Right renal cortex interstitium (tissue), 3 donors: ENCODE measurements around the gene FMO3. TPM values are rescaled to one million over a fixed set of nuclear protein-coding genes. Genes with fewer than 3 reads are reported as not detected.

Experiments used
- DNase-seq, 3 donors: peaks; one replicate each; pipeline ENCODE4 v3.0.0-alpha.2; 2013; ENCODE audit warnings: low read depth in 3 of 3, low spot score in 2 of 3
- polyA plus RNA-seq, 3 donors: library from polyadenylated mRNA; unstranded; fragments of 120-200 nt; gene quantifications; one replicate each; pipeline ENCODE4 v1.2.1, GENCODE V29; 2013; ENCODE audit not compliant: insufficient read length in 3 of 3

The FMO3 gene
- polyA plus RNA-seq, 3 donors: 0.12 to 0.28 TPM; not detected in 1

DNA sequence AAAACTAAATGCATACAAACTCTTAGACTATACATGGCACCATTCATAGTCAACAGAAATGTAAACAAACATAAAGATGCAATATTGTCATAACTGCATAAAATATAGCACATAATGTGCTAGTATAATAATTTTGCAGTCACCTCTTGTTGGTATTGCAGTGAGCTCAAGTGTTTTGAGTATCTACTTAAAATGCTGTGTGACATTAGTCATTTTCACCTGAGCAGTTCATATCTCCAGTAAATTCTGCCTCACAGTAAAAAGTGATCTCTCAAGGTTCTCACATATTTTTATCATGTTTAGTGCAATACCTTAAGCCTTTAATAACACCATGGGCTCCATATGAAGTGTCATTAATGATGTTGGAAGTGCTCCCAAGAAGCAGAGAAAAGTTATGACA lies 64.8 kb downstream of the FMO3 start:
- no peak for DNase-seq

DNA sequence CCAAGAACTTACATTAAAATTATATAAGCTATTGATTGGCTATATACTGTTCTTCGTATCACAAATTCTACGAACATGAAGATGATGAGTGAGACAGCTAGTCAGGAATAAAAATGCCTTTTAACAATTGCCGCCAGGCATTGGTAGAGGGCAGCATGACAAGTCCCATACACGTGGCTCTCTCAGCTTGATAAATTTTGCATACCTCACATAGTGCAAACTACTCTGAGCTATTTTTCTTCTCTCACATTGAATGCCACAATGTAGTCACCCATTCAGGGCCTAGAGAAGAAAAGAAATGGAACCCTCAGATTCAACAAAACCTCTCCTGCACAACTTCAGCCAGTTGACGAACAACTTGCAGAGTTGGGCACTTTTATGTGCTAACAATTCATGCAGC lies 67.4 kb downstream of the FMO3 start:
- DNase-seq: no peak

DNA sequence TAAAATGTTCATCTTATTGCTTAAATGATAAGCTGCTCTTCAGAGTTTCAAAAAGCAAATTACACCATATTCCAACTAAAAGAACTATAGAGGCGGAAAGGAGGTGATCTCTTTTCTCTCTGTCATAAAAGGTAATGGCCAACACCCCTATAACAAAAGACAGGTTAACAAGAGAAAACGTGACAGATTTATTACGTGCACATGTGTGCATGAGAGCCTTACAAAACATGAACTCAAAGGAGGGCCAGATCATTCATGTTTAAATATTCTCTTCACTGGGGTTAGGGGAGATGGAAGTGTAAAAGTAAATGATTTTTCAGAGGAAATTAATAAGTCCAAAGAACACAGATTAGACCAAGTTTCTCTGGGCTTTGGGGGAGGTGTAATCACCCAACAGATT lies 67.8 kb downstream of the FMO3 start:
- DNase-seq: no peak

DNA sequence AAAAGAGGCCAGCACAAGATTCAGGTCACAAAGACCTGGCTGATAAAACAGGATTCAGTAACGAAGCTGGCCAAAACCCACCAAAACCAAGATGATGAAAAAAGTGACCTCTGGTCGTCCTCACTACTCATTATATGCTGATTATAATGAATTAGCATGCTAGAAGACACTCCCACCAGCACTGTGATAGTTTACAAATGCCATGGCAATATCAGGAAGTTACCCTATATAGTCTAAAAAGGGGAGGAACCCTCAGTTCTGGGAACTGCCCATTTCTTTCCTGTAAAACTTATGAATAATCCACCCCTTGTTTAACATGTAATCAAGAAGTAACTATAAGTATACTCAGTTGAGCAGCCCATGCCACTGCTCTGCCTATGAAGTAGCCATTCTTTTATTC lies 68.4 kb downstream of the FMO3 start:
- DNase-seq: no peak

DNA sequence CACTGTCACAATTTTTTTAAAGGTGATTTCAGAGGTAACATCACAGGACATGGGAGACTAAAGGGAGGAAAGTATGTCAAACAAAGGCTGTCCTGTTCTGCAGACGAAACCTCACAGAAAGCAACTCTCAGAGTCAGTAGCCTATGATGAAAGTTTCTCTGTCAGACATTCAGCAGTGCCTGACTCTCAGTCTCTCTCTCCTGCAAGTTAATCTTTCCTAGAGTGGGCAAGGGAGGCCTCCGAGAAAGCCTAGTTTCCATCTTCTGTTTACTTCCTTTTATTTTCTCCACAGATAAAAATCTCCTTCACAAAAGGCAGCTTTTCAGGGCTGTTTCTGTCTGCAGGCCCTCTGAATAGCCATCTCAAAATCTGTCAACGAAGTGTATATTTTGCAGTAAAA lies 69.5 kb downstream of the FMO3 start:
- DNase-seq: no peak

DNA sequence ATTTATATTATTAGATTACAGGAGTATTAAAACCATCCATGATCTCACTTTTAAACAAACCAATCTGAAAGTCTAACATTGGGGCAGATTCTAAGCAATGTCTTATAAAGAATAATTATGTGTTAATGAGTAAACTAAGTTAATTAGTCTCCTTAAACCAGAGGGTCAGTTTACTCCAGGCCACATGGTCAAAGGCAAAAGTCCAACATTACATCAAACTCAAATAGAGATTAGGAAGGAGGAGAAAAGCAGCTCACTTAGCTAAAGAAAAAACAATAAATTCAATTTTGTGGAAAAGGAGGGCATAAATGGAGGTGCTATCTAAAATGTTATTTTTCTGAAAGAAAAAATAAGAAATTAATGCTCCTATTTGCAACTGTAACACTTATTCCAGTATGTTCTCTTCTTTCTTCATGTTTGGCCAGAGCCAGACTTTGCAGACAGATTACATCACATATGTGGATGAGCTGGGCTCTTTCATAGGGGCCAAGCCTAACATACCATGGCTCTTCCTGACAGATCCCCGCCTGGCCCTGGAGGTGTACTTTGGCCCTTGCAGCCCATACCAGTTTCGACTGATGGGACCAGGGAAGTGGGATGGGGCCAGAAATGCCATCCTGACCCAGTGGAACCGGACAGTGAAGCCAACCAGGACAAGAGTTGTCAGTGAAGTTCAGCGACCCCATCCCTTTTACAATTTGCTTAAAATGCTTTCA lies 70.1 kb downstream of the FMO3 start:
- DNase-seq: no peak

DNA sequence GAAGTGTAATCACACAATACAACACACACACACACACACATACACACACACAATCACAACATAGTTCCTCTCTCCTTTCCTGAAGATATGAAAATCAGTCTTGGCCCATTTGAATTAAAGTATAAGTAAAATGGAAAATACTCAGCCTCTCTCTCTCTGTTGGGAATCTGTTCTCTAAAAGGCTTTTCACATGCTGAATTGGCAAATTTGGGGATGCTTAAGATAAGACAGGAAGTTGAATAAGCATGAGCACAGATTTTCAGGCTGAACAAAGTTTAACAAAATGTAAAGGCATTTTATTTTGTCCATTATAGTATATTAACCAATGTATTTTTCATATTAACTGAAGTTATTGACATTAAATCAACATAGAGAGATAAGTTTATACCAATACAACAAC lies 70.7 kb downstream of the FMO3 start:
- no peak for DNase-seq

DNA sequence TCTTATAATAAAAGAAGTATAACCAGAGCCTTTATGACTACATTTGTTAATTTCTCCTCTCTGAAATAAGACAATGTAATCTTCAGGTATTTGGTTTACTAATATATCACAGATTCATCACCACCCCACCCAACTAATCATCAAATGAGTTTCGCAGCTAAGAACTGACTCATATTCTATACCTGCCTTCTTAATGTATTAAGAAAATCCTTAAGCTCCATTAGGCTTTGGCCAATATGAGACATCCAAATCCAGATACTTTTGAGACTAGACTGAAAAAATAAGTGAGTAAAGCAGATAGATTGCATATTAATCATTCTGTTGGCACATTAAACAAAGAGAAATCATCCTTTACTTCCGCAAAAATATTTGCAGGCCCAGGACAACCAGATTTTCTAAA lies 75.7 kb downstream of the FMO3 start:
- no peak for DNase-seq

Other genes starting within 250 kb of the FMO3 start
- gene MROH9, start 155.4 kb upstream of the FMO3 start, polyA plus RNA-seq: not detected
- gene FMO2, start 94.4 kb downstream of the FMO3 start, polyA plus RNA-seq: 1 to 10 TPM; 1.1 to 2.4 (median 1.7) TPM
- gene FMO1, start 157.6 kb downstream of the FMO3 start, polyA plus RNA-seq: 100 to 1,000 TPM; 134 to 236 (median 214) TPM
- gene FMO4, start 223.3 kb downstream of the FMO3 start, polyA plus RNA-seq: 10 to 100 TPM; 14.7 to 17.0 (median 15.2) TPM